GM12878 (cell line): Measurements from ENCODE around the gene SLC8B1. TPM values are rescaled to one million over a fixed set of nuclear protein-coding genes. Genes with fewer than 3 reads are reported as not detected.

Experiments used
- ATAC-seq: fragments of 200-7000 bp; cut with Tn5 transposase; 3 replicates; pipeline ENCODE4 v1.9.1; 2020; ENCODE audit warnings: mild to moderate bottlenecking, moderate library complexity
- BruUV-seq: library from RNA; stranded (reverse); fragments of 400-500 nt; replicated peaks from 2 replicates; lab custom pipeline; 2021; lab: Mats Ljungman, UMichigan
- CTCF ChIA-PET: fragments of 300-600 bp; sonication (Branson Sonifier 250); formaldehyde crosslinking; extraction: SDS; loops from one replicate; lab custom pipeline; 2021; ENCODE audit warnings: inconsistent platforms; lab: Yijun Ruan, JAX
- POLR2A ChIA-PET: fragments of 350-600 bp; formaldehyde crosslinking; extraction: SDS; loops from one replicate; lab custom pipeline; 2021; ENCODE audit warnings: inconsistent platforms; lab: Charles Lee
- RAD21 ChIA-PET: fragments of 300-600 bp; sonication (Branson Sonifier 250); formaldehyde crosslinking; loops from one replicate; lab custom pipeline; 2023; ENCODE audit warnings: antibody characterized with exemption; ENCODE audit not compliant: unreplicated experiment; lab: Charles Lee
- SMC1A ChIA-PET: fragments of 300-600 bp; sonication (Branson Sonifier 250); formaldehyde crosslinking; loops from one replicate; lab custom pipeline; 2023; ENCODE audit not compliant: unreplicated experiment, uncharacterized antibody; lab: Charles Lee
- DNase-seq: peaks from one replicate; pipeline ENCODE4 v3.0.0-alpha.2; 2011; ENCODE audit warnings: low read depth, low spot score
- FAIRE-seq: peaks from 3 replicates; lab custom pipeline; 2011; peaks lifted over from hg19 to GRCh38; lab: Jason Lieb, UNC
- H2AFZ ChIP-seq: 2 replicates; pipeline ENCODE4 v1.6.0; 2011; ENCODE audit warnings: low read depth, low read length, control low read depth; ENCODE audit not compliant: control insufficient read depth
- H3K27ac ChIP-seq: 2 replicates; pipeline ENCODE4 v1.5.1; 2011; ENCODE audit warnings: control low read depth; ENCODE audit not compliant: control insufficient read depth, insufficient read depth
- H3K27me3 ChIP-seq, 2 experiments: replicated peaks in 1 of 2; 2 replicates each; pipeline versions ENCODE4 v1.6.0 to v1.6.1; 2011; ENCODE audit warnings: low read length in 1 of 2; ENCODE audit not compliant: control insufficient read depth in 2 of 2, insufficient read depth in 2 of 2
- H3K36me3 ChIP-seq, 2 experiments: 2 replicates each; pipeline ENCODE4 v1.5.1; 2011; ENCODE audit warnings: low read length in 1 of 2; ENCODE audit not compliant: control insufficient read depth in 2 of 2, insufficient read depth in 2 of 2
- H3K4me1 ChIP-seq: 2 replicates; pipeline ENCODE4 v1.6.1; 2011; ENCODE audit warnings: mild to moderate bottlenecking, low read length, moderate library complexity, mixed read lengths; ENCODE audit not compliant: control insufficient read depth, insufficient read depth
- H3K4me2 ChIP-seq: 2 replicates; pipeline ENCODE4 v1.6.0; 2011; ENCODE audit warnings: control low read depth; ENCODE audit not compliant: control insufficient read depth, insufficient read depth
- H3K4me3 ChIP-seq: fragments of 200-600 bp; sonication (generic); 2 replicates; pipeline ENCODE4 v1.5.1; 2016
- H3K79me2 ChIP-seq: 2 replicates; pipeline ENCODE4 v1.6.0; 2011; ENCODE audit warnings: low read length; ENCODE audit not compliant: control insufficient read depth, insufficient read depth
- H3K9ac ChIP-seq: 2 replicates; pipeline ENCODE4 v1.8.0; 2011; ENCODE audit warnings: low read length, control low read depth, mixed read lengths; ENCODE audit not compliant: control insufficient read depth, insufficient read depth
- H3K9me3 ChIP-seq: replicated peaks from 3 replicates; pipeline ENCODE4 v1.5.1; 2011; ENCODE audit warnings: mild to moderate bottlenecking, low read length; ENCODE audit not compliant: control insufficient read depth, insufficient read depth
- H4K20me1 ChIP-seq: 2 replicates; pipeline ENCODE4 v1.6.0; 2011; ENCODE audit not compliant: control insufficient read depth, insufficient read depth
- E2F4 ChIP-seq: IDR thresholded peaks from 2 replicates; pipeline ENCODE4 v1.6.1; 2012; ENCODE audit warnings: low read depth, low read length, improper control_type of control experiment
- E4F1 ChIP-seq: fragments of 450-650 bp; IDR thresholded peaks from 2 replicates; pipeline ENCODE4 v1.6.1; 2018; ENCODE audit warnings: borderline replicate concordance, mild to moderate bottlenecking; ENCODE audit not compliant: partially characterized antibody
- HCFC1 ChIP-seq: fragments of 150-350 bp; IDR thresholded peaks from 2 replicates; pipeline ENCODE4 v1.6.1; 2014; ENCODE audit warnings: low read length
- HDGF ChIP-seq: fragments of 450-650 bp; IDR thresholded peaks from 2 replicates; pipeline ENCODE4 v1.6.1; 2016; ENCODE audit warnings: antibody characterized with exemption
- JUNB ChIP-seq: IDR thresholded peaks from 2 replicates; pipeline ENCODE4 v1.6.1; 2016; ENCODE audit warnings: antibody characterized with exemption, mild to moderate bottlenecking
- MLLT1 ChIP-seq: fragments of 450-650 bp; IDR thresholded peaks from 2 replicates; pipeline ENCODE4 v1.6.1; 2016; ENCODE audit warnings: mild to moderate bottlenecking
- PBX3 ChIP-seq: IDR thresholded peaks from 2 replicates; pipeline ENCODE4 v1.6.1; 2011; ENCODE audit warnings: mild to moderate bottlenecking, low read depth, low read length, moderate library complexity; ENCODE audit not compliant: insufficient replicate concordance
- POLR2AphosphoS5 ChIP-seq: IDR thresholded peaks from 2 replicates; pipeline ENCODE4 v1.6.1; 2011; ENCODE audit warnings: mild to moderate bottlenecking, low read length, inconsistent platforms
- POU2F2 ChIP-seq: IDR thresholded peaks from 3 replicates; pipeline ENCODE4 v1.6.1; 2011; ENCODE audit warnings: low read depth, mild to moderate bottlenecking, low read length, borderline replicate concordance
- SREBF2 ChIP-seq: IDR thresholded peaks from 2 replicates; pipeline ENCODE4 v1.6.1; 2012; ENCODE audit warnings: mild to moderate bottlenecking, low read length
- ZNF24 ChIP-seq: fragments of 450-650 bp; IDR thresholded peaks from 2 replicates; pipeline ENCODE4 v1.6.1; 2017; ENCODE audit warnings: antibody characterized with exemption, mild to moderate bottlenecking
- ZNF274 ChIP-seq: IDR thresholded peaks from one replicate; pipeline ENCODE4 v1.8.0; 2011; ENCODE audit not compliant: insufficient read length, insufficient read depth
- ZNF384 ChIP-seq: IDR thresholded peaks from 2 replicates; pipeline ENCODE4 v1.6.1; 2012; ENCODE audit warnings: low read depth, mild to moderate bottlenecking, low read length, improper control_type of control experiment, borderline replicate concordance
- WGBS: methylation state at CpG from one replicate; pipeline ENCODE4 v1.1.6; 2016; ENCODE audit warnings: low lambda C conversion rate; ENCODE audit not compliant: insufficient replicate concordance, insufficient coverage; ENCODE audit errors: missing lambda C conversion rate; 5-methylcytosine and 5-hydroxymethylcytosine counted together
- in situ Hi-C: fragments of 300-500 bp; cut with MboI; formaldehyde crosslinking; loops from 9 replicates; pipeline ENCODE4 v1.14.3; 2018; ENCODE audit warnings: mixed read lengths
- intact Hi-C: fragments of 100-400 bp; cut with micrococcal nuclease; formaldehyde crosslinking; loops from one replicate; pipeline ENCODE4 v1.14.2; 2022; ENCODE audit not compliant: unreplicated experiment
- polyA plus RNA-seq, 11 experiments: library from polyadenylated mRNA; depleted of rRNA in 4 of 11; unstranded in 6 of 11; stranded (reverse) in 5 of 11; fragments of >200 nt; fragmentation: Nextera tagmentation in 4 of 11; fragmentation: Illumina TruSeq in 1 of 11; extraction: Ambion mirVana in 4 of 11; extraction: Trizol in 1 of 11; gene quantifications; 1 replicate in 1 of 11; 2 replicates in 10 of 11; pipeline versions ENCODE4 v1.2.1 to v1.2.3, GENCODE V29; 2011 to 2016; ENCODE audit warnings: inconsistent platforms in 2 of 11, missing spikeins in 2 of 11, low read depth in 1 of 11
- total RNA-seq, 4 experiments: library from RNA; depleted of rRNA in 3 of 4; stranded (reverse); fragments of >200 nt in 3 of 4; fragmentation: Illumina TruSeq in 1 of 4; extraction: Trizol in 1 of 4; gene quantifications; 2 replicates each; pipeline versions ENCODE4 v1.2.1 to v1.2.3, GENCODE V29; 2013 to 2021

Gene SLC8B1
- total and polyA plus RNA-seq, 10 of the 15 experiments (the other 5 are each of a cell fraction or from before 2014, with no cell fraction given) = 0.18 to 12.3 (median 6.8) TPM

GRCh38 chr12:113252494-113252893, 82.4 kb downstream of the SLC8B1 start (continued):
- TF ChIP-seq POLR2AphosphoS5 (no peak), HDGF (no peak), E2F4 (no peak), ZNF384 (no peak)
- TF ChIP-seq, all 136 proteins: peak for 0

- ChIA-PET POLR2A (no interaction called here), SMC1A (interaction anchor here (0.8 kb wide), 1 partner anchor 54 kb away, joined by 3 read pairs; no protein-coding TSS in a partner anchor), CTCF (no interaction called here)
- in situ Hi-C loops (no loop called here), intact Hi-C loops (no loop called here)
- Histone ChIP-seq H3K27me3 (no peaks in the 10 kb centered on the region), H3K4me1 (no peaks in the 10 kb centered on the region), H3K36me3 (peaks cover 4 to 10% of the 10 kb centered on the region in 2 experiments; a peak in 3 of 4 replicates), H3K79me2 (no peaks in the 10 kb centered on the region), H3K4me3 (no peak overlapping the region), H3K4me2 (no peak overlapping the region)
- BruUV-seq = no TSS peak
- WGBS = 93% methylated on average over 16 of the region's 16 CpGs
- FAIRE-seq = no peak
- no peak for ATAC-seq
- TF ChIP-seq ZNF384 (no peak), PBX3 (no peak), JUNB (no peak), SREBF2 (no peak), MLLT1 (no peak), ZNF274 (no peak), E4F1 (no peak), HCFC1 (no peak), POU2F2 (no peak), ZNF24 (no peak)
- TF ChIP-seq, all 136 proteins: peak for 0
- Histone ChIP-seq H3K9ac (no peak overlapping the region), H3K9me3 (peaks cover 5% of the 10 kb centered on the region), H2AFZ (no peak overlapping the region), H3K27ac (no peak overlapping the region), H4K20me1 (no peaks in the 10 kb centered on the region)
- RAD21 ChIA-PET = interaction anchor here (1.2 kb wide), 1 partner anchor 67 kb away, joined by 3 read pairs; no protein-coding TSS in a partner anchor
- no peak for DNase-seq
These were observed 83.4 kb downstream of the SLC8B1 start for GRCh38 chr12:113251404-113252070.
